GM21576 (cell line): ENCODE measurements around the gene MYDGF.

Experiments used
- ATAC-seq: cut with Tn5 transposase; IDR thresholded peaks from one replicate; pipeline ENCODE4 v1.9.1; 2021; ENCODE audit warnings: mild to moderate bottlenecking, moderate library complexity; ENCODE audit not compliant: unreplicated experiment

The MYDGF gene

DNA sequence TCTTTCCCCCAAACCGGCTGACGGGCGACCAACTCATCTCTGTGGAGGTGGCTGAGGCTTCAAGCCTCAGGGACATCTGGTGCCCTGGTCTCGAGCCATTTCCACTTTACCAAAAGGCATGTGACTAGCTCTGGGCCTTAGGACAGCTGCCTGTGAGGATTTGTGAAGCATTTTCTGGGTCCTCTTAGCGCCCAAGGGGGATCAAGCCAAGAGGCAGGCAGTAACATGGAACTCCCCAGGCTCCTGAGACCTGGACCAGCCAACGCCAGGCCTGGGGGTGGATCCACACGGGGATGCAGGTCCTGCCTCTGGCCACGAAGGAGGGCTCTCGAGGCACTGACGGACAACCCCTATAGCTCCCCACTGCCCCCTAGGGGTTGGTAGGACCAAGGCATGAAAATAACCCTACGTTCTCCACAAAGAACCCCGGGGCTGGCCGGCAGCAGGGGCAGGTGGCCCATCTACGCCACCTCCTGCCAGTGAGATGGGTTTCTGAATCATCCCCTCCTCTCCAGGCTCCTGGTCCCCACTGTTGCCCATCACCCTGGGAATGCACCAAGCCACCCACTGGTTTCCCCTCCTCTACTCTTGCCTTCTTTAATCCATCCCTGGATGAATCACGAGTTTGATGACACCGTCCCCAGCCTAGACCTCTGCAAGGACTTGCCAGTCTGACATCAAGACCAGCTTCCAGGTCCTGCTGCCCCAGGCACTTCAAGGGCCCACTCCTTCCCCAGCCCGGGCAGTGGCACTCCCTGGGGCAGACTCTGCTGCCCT, 7.0 kb upstream of the MYDGF start:
- ATAC-seq, result no peak

DNA sequence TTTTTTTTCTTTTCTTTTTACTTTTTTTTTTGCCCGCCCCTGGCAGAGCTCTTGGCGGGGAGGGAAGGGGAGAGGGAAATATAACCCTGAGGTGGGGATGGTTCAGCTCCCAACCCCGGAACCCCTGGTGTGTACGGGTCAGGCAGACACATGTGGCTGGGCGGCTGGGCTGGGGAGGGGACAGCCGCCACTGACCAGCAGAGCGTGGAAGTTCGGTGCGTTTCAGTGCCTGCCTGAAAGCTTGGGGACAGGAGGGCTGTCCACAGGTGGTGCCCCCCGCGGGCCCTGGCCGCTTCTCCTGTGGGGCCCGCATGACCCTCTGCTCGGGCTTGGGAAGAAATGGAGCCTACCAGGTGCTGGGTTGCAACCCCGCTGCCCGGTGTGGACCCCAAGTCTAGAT, 5.2 kb upstream of the MYDGF start:
- no peak for ATAC-seq

DNA sequence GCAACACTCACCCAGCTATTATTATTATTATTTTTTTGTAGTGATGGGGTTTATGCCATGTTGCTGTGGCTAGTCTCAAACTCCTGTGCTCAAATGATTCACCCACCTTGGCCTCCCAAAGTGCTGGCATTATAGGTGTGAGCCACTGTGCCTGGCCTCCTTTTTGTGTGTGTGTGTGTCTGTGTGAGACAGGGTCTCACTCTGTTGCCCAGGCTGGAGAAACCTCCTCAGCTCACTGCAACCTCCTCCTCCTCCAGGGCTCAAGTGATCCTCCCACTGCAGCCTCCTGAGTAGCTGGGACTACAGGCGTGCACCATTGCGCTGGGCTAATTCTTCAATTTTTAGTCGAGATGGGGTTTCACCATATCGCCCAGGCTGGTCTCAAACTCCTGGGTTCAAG, 3.6 kb upstream of the MYDGF start:
- no peak for ATAC-seq

DNA sequence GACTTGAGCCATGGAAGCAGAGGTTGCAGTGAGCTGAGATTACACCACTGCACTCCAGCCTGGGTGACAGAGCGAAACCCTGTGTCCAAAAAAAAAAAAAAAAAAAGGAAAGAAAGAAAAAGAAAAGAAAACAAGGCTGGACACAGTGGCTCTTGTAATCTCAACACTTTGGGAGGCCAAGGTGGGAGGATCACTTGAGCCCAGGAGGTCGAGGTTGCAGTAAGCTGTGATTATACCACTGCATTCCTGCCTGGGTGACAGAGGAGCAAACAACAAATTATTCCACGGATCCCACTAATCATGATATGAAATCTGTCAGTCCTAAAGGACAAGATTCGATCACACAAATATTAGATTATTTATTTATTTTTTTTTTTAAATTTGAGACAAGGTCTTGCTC, 3.1 kb upstream of the MYDGF start:
- ATAC-seq, result no peak

DNA sequence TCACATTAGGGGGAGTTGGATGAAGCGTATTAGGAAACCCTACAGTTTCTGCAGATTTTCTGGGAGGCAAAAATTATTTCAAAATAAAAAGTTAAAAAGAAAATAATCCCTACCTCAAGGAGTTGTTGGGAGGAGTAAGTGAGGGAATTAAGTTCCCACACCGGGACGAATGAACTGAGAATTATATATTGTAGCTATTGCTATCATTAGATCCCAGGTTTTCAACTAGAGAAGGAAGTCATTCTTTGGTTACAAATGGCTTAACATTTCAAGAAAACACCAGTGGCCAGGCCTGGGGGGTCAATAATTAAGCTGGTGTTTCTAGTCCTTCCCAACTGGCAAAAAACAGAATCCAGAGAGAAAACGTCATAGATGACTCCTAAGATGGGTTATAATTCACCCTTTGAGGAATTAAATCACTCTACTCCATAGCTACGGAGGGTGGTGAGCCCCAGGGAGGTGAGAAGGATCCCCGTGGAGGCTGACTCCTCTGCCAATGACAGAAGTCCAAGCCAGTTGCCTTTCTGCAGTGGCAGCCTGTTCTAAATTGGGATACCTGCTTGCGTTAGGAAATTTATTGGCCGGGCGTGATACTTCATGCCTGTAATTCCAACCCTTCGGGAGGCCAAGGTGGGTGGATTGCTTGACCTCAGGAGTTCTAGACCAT, 1.2 kb upstream of the MYDGF start:
- ATAC-seq, result no peak

DNA sequence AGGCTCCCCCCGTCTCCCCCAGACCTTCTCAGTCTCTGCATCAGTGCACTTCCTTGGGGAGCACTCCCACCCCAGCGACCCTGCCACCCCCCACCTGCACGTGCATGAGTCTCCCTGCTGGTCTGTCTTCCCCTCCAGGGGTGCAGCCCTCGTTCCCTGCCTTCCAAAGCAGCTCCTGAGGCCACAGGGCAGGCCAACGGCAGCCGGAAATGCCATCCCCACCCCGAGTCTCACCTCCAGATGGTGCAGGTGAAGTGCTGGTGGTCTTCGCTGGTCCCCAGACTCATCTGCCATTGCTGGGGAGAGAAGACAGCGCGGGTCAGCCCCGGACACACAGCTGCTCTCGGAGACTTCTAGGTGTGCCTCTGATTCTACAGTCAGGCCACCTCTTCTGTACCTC, 5.5 kb downstream of the MYDGF start:
- no peak for ATAC-seq

DNA sequence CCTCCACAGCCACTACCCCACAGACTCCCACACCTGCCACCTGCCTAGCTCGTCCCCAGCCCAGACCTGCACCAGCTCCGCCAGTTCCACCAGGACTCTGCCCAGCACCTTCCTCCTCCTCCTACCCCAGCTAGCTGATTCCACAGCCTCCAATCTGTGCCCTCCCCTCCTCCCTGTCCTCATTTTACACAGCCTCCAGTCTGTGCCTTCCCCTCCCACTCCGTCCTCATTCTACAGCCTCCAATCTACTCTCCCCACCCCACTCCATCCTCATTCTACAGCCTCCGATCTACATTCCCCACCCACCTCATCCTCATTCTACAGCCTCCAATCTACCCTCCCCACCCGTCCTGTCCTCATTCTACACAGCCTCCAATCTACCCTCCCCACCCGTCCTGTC, 7.3 kb downstream of the MYDGF start:
- no peak for ATAC-seq

DNA sequence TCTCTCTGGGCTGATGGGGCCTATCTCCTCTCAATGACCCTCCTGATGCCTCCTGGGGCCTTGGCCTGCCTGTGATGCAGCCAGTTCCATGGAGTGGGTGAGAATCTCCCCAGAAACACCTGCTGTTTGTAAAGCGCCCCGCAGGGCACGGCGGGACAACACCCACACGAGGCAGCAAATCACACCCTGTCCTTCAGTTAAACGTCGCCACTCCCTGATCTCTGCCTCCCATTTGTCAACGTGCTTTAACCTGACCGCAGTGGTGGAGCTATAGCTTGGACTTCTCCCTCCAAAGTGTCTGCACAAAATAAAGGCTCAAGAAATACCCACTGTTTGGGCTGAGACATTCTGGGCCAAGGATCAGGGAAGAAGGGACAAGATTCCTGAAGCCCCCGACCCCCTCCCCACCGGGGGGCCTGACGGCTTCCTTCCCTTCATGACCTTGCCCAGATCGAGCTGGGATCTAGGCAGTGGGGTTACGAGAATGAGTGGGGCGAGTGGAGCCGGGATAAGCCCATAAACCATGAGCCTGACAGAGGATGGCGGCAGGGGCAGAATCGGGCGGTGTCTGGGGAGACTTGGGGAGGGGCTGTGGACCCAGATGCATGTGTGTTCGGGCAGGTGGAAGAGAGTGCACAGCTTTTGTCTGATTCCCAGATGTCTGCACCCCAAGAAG, 8.0 kb downstream of the MYDGF start:
- ATAC-seq, result no peak

DNA sequence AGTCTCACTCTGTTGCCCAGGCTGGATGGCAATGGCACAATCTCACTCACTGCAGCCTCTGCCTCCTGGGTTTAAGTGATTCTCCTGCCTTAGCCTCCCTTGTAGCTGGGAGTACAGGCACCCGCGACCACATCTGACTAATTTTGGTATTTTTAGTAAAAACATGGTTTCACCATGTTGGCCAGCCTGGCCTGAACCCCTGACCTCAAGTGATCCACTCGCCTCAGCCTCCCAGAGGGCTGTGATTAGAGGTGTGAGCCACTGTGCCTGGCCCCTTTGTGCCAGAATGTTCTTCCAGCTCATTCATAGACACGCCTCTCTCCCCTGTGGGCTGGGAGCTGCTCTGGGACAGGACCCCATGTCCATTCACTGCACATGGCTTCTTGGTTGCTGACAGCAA, 9.1 kb downstream of the MYDGF start:
- no peak for ATAC-seq

DNA sequence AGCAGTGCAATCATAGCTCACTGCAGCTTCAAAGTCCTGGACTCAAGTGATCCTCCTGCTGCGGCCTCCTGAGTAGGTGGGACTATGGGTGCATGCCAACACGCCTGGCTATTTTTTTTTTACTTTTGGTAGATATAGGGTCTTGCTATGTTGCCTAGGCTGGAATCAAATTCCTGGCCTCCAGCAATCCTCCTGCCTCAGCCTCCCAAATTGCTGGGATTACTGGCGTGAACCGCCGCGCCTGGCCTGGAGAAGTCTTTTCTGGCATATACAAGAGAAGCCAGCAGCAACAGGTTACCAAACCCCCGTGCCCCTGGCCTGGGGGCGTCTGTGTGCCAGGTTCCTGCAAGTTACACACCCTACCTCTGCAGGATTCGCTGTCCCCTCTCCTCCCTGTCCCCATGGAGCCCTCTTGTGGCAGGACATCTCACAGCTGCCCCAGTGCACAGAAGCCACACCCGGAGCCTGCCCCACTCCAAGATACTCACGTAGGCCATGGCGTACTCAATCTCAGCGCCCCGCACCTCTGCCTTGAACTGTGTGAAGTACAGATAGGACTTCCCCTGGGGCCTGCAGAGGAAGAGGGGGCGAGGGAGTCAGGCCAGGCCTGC, 9.9 kb downstream of the MYDGF start:
- no peak for ATAC-seq

DNA sequence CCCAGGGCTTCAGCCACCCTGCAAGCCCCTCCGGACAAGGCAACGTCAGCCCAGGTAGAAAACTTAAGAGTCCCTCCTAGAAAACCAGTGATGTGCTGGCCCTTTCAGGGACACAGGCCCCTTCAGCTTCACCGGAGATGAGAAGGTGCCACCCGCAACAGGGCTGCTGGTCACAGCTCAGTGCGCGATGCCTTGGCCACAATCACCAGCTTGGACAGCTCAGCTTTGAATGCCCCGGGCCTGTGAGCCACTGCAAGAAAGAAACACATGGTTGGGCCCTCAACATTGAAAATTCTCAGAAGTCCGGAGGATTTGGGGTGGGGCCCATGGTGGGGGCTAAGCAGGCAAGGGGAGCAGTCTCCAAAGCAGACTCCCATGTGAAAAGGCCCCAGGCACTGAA, 12.3 kb downstream of the MYDGF start:
- no peak for ATAC-seq

DNA sequence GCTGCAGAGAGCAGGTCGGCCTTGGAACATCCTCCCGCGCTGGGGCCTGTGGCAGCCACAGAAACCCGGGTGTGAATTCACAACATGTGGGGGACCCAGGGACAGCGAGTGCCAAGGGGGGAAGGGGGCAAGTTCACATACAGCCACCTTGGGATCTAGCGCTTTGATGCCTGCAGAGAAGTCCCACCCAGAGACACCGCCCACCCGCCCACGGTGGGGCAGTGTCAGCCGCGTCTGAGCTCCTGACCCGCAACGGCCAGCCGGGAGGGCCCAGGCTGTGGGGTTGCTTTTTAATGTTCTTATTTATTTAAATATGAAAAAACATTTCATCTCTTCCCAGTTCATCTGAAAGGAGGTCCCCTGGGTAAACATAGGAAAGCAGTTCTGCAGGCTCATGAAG, 12.9 kb downstream of the MYDGF start:
- ATAC-seq, result no peak

DNA sequence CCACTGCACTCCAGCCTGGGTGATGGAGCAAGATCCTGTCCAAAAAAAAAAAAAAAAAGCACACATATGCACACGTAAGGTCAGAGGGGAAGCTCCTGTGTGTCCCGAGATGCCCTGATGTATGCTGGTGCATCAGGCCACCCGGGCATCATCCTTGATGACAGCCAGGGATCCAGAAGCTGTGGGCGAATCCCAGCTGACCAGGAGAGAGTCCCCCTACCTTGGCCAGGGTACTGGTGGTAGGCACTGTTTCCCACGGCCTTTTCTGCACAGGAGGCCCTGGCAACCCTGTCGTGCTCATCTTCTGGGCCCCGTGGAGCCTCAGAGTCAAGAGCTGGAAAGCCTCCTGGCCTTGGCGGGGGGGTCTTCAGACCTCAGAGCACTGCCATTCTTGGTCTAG, 14.0 kb downstream of the MYDGF start:
- ATAC-seq, result no peak

DNA sequence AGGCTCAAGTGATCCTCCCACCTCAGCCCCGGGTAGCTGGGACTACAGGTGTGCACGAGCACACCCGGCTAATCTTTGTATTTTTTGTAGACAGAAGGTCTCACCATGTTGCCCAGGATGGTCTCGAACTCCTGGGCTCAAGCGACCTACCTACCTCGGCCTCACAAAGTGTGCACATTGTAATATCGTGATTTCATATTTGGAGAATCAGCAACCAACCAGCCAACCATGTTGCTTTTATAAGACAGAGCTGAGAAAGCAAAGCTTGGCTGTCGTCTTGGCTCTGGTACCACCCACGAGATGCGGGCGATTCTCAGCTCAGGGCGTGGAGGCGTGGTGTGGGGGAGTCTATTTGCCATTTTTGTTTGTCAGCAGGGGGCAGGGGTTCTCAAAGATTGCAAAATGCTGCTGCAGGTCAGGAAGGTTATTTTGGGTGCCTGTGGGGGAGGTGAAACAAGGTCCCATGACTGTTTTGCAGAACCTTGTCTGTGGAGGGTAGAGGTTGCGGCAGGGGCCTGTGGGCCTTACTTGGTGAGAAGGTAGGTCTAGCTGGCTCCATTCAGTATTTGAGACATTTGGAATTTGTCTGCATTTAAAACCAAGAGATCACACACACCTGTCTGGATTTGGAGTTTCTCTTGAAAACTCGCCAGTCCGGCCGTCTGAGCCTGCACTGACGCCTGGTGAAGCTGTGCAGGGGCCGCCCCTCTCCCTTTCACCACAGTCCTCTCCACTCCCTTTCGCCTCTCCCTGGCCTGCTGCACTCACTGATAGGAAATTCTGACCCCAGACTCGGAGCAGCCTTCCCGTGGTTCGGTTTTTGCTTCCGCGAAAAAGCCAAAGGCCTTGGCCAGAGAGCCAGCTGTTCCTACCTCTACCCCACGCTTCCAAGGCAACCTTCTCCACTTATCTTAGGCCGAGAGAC, 15.4 kb downstream of the MYDGF start:
- no peak for ATAC-seq

DNA sequence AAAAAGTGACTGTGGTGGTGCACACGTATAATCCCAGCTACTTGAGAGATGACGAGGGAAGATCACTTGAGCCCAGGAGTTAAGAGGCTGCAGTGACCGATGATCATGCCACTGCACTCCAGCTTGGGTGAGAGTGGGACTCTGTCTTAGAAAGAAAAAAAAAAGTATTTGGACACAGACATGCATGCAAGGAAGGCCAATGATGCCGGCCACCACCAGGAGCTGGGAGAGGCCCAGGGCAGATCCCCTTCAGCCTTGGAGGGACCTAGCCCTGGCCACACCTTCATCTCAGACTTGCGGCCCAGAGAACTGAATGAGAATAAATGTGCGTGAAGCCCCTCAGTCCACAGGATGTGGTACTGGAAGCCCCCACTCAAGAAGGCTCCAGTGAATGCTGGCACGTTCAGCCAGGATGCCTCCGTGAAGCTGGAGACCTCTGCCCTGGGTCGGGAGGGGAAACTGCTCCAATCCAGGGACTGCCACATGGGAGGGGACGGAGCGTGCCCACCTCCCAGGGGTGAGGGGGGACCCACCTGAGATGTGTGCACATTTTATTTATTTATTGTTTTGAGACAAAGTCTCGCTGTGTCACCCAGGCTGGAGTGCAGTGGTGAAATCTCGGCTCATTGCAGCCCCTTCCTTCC, 16.2 kb downstream of the MYDGF start:
- no peak for ATAC-seq

DNA sequence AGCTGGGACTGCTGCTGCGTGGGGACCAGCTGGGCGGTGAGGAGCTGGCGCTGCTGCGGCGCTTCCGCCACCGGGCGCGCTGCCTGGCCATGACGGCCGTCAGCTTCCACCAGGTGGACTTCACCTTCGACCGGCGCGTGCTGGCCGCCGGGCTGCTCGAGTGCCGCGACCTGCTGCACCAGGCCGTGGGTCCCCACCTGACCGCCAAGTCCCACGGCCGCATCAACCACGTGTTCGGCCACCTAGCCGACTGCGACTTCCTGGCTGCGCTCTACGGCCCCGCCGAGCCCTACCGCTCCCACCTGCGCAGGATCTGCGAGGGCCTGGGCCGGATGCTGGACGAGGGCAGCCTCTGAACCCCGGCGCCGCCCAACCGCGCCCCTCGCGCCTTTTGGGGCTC, 18.1 kb downstream of the MYDGF start:
- no peak for ATAC-seq

DNA sequence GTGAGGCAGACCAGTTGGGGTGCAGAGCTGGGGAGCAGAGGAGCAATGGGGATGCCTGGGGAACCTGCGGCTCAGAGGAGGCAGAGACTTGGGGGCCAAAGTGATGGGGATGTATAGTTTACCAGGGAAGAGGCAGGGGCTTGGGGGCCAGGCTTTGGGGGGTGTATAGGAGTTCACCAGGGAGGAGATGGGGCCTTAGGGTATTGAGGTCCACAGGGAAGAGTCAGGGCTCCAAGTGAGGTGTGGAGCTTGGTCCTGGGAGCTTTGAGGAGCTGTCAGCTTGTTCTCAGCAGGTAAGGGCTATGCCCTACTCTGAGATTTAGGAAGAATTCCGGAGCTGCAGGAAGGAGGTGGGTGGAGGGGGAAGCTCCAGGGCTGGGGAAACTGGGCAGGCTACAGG, 20.0 kb downstream of the MYDGF start:
- ATAC-seq, result no peak

DNA sequence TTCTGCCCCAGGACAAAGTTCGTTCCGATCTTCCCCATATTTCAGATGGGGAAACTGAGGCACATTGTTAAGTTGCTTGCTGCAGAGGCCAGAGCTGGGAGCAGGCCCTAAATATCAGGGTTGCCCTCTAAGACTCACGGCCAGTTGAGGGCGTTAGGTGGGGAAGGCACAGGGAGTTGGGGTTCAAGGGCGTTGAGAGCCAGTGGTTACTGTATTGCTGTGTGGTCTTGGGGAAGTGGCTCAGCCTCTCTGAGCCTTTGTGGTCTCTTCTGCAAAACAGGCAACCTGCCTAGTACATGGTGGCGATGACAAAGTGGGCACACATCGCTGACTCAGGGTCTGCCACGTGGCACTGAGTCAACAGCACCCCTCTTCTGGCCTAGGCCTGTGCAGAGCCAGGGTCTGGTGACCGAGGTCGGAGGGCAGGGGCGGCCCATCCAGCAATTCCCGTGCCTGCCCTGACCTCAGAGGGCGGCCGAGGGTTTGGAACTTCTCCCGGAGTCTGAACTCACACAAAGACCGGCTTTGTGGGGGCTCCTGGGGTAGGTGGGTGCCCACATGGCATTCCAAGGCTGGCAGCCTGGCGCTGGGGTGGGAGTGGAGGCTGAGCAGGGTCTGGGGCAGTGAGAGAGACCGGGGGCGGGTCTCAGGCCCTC, 20.6 kb downstream of the MYDGF start:
- no peak for ATAC-seq
